HEK293 (cell line): ENCODE results near the gene MAML3.
A peak's percentile ranks its signal among the peaks of the same experiment; 100 is the strongest.

Experiments
- CTCF ChIA-PET: fragments of 350-600 bp; formaldehyde crosslinking; extraction: SDS; loops from one replicate; lab custom pipeline; 2021; ENCODE audit warnings: antibody characterized with exemption; lab: Yijun Ruan, JAX
- POLR2A ChIA-PET: fragments of 300-600 bp; formaldehyde crosslinking; extraction: SDS; loops from one replicate; lab custom pipeline; 2020; ENCODE audit warnings: antibody characterized with exemption, inconsistent platforms; lab: Yijun Ruan, JAX
- H3K27ac ChIP-seq: fragments of 200-500 bp; sonication (Bioruptor generic); 2 replicates; pipeline ENCODE4 v1.5.1; 2014; ENCODE audit warnings: low read depth, low read length, control low read depth, inconsistent platforms; ENCODE audit errors: extremely low read depth
- H3K36me3 ChIP-seq, 2 experiments: fragments of 200-500 bp in 1 of 2; sonication (Bioruptor generic) in 1 of 2; 1 replicate in 1 of 2; 2 replicates in 1 of 2; pipeline ENCODE4 v1.5.1; 2014 to 2017; ENCODE audit warnings: inconsistent platforms in 2 of 2, low read length in 2 of 2; ENCODE audit not compliant: control insufficient read depth in 2 of 2, insufficient read depth in 1 of 2
- H3K4me1 ChIP-seq: fragments of 200-500 bp; sonication (Bioruptor generic); 2 replicates; pipeline ENCODE4 v1.5.1; 2014; ENCODE audit warnings: mild to moderate bottlenecking, low read length, inconsistent platforms; ENCODE audit not compliant: control insufficient read depth, insufficient read depth
- H3K4me3 ChIP-seq: 2 replicates; pipeline ENCODE4 v1.5.1; 2011; ENCODE audit warnings: low read depth, mild to moderate bottlenecking, control low read depth, low read length, moderate library complexity
- H3K9me3 ChIP-seq: fragments of 200-500 bp; sonication (Bioruptor generic); 2 replicates; pipeline ENCODE4 v1.5.1; 2014; ENCODE audit warnings: low read depth, low read length, inconsistent platforms; ENCODE audit not compliant: control insufficient read depth, insufficient read depth
- GLI2 ChIP-seq: fragments of 450-650 bp; formaldehyde crosslinking; IDR thresholded peaks from 2 replicates; pipeline ENCODE4; 2017; ENCODE audit warnings: missing biosample characterization, missing genetic modification characterization, low read depth, borderline replicate concordance
- KLF1 ChIP-seq: fragments of 450-650 bp; formaldehyde crosslinking; IDR thresholded peaks from 2 replicates; pipeline ENCODE4 v1.5.1; 2016; ENCODE audit warnings: missing biosample characterization, missing genetic modification characterization
- KLF8 ChIP-seq: fragments of 450-650 bp; formaldehyde crosslinking; IDR thresholded peaks from 2 replicates; pipeline ENCODE4 v1.5.1; 2016; ENCODE audit warnings: missing biosample characterization, missing genetic modification characterization
- PRDM1 ChIP-seq: fragments of 450-650 bp; formaldehyde crosslinking; IDR thresholded peaks from 2 replicates; pipeline ENCODE4; 2016; ENCODE audit warnings: missing biosample characterization, missing genetic modification characterization
- REPIN1 ChIP-seq: fragments of 450-650 bp; formaldehyde crosslinking; IDR thresholded peaks from 2 replicates; pipeline ENCODE4 v1.5.1; 2017; ENCODE audit warnings: missing biosample characterization, missing genetic modification characterization, low read depth
- SP7 ChIP-seq: fragments of 450-650 bp; formaldehyde crosslinking; IDR thresholded peaks from 2 replicates; pipeline ENCODE4 v1.5.1; 2016; ENCODE audit warnings: missing biosample characterization, missing genetic modification characterization
- WT1 ChIP-seq: fragments of 450-650 bp; formaldehyde crosslinking; IDR thresholded peaks from 2 replicates; pipeline ENCODE4 v1.5.1; 2016; ENCODE audit warnings: missing biosample characterization, missing genetic modification characterization
- ZBTB7A ChIP-seq: fragments of 450-650 bp; formaldehyde crosslinking; IDR thresholded peaks from 2 replicates; pipeline ENCODE4 v1.5.1; 2016; ENCODE audit warnings: low read depth, missing biosample characterization, missing genetic modification characterization
- ZBTB8A ChIP-seq: fragments of 450-650 bp; formaldehyde crosslinking; IDR thresholded peaks from 2 replicates; pipeline ENCODE4 v1.5.1; 2016; ENCODE audit warnings: missing biosample characterization, missing genetic modification characterization
- ZIC2 ChIP-seq: fragments of 450-650 bp; formaldehyde crosslinking; IDR thresholded peaks from 2 replicates; pipeline ENCODE4 v1.5.1; 2016; ENCODE audit warnings: missing biosample characterization, missing genetic modification characterization
- ZNF132 ChIP-seq: fragments of 450-650 bp; formaldehyde crosslinking; IDR thresholded peaks from 2 replicates; pipeline ENCODE4 v1.5.1; 2017; ENCODE audit warnings: missing biosample characterization, missing genetic modification characterization, borderline replicate concordance
- ZNF138 ChIP-seq: fragments of 450-650 bp; formaldehyde crosslinking; IDR thresholded peaks from 2 replicates; pipeline ENCODE4 v1.5.1; 2016; ENCODE audit warnings: missing biosample characterization, missing genetic modification characterization, borderline replicate concordance
- ZNF140 ChIP-seq: fragments of 450-650 bp; formaldehyde crosslinking; IDR thresholded peaks from 2 replicates; pipeline ENCODE4 v1.5.1; 2016; ENCODE audit warnings: missing biosample characterization, missing genetic modification characterization
- ZNF169 ChIP-seq: fragments of 450-650 bp; formaldehyde crosslinking; IDR thresholded peaks from 2 replicates; pipeline ENCODE4 v1.5.1; 2016; ENCODE audit warnings: missing biosample characterization, missing genetic modification characterization
- ZNF211 ChIP-seq: fragments of 450-650 bp; formaldehyde crosslinking; IDR thresholded peaks from 2 replicates; pipeline ENCODE4 v1.5.1; 2016; ENCODE audit warnings: low read depth, missing biosample characterization, missing genetic modification characterization
- ZNF23 ChIP-seq: fragments of 450-650 bp; formaldehyde crosslinking; IDR thresholded peaks from 2 replicates; pipeline ENCODE4 v1.5.1; 2016; ENCODE audit warnings: missing biosample characterization, missing genetic modification characterization, borderline replicate concordance
- ZNF274 ChIP-seq, 2 experiments: fragments of 200-500 bp in 1 of 2; fragments of 450-650 bp in 1 of 2; sonication (Bioruptor generic) in 1 of 2; formaldehyde crosslinking in 1 of 2; IDR thresholded peaks; 2 replicates each; pipeline versions ENCODE4 v1.5.1 to v1.6.1; 2014 to 2016; ENCODE audit warnings: borderline replicate concordance in 1 of 2, inconsistent platforms in 1 of 2, low read length in 1 of 2, missing biosample characterization in 1 of 2, missing genetic modification characterization in 1 of 2
- ZNF398 ChIP-seq: fragments of 450-650 bp; formaldehyde crosslinking; IDR thresholded peaks from 2 replicates; pipeline ENCODE4 v1.5.1; 2017; ENCODE audit warnings: missing biosample characterization, missing genetic modification characterization
- ZNF404 ChIP-seq: fragments of 450-650 bp; formaldehyde crosslinking; IDR thresholded peaks from 2 replicates; pipeline ENCODE4 v1.5.1; 2017; ENCODE audit warnings: missing biosample characterization, missing genetic modification characterization
- ZNF426 ChIP-seq: fragments of 450-650 bp; formaldehyde crosslinking; IDR thresholded peaks from 2 replicates; pipeline ENCODE4 v1.5.1; 2017; ENCODE audit warnings: missing biosample characterization, missing genetic modification characterization, mild to moderate bottlenecking, inconsistent platforms, moderate library complexity
- ZNF449 ChIP-seq: fragments of 450-650 bp; formaldehyde crosslinking; IDR thresholded peaks from 2 replicates; pipeline ENCODE4 v1.5.1; 2017; ENCODE audit warnings: missing biosample characterization, mild to moderate bottlenecking, missing genetic modification characterization, moderate library complexity
- ZNF596 ChIP-seq: fragments of 450-650 bp; IDR thresholded peaks from 2 replicates; pipeline ENCODE4 v1.5.0; 2018; ENCODE audit warnings: missing biosample characterization, mild to moderate bottlenecking, missing genetic modification characterization, moderate library complexity
- ZNF600 ChIP-seq: fragments of 450-650 bp; formaldehyde crosslinking; IDR thresholded peaks from 2 replicates; pipeline ENCODE4 v1.5.1; 2016; ENCODE audit warnings: missing biosample characterization, missing genetic modification characterization
- ZNF654 ChIP-seq: fragments of 450-650 bp; formaldehyde crosslinking; IDR thresholded peaks from 2 replicates; pipeline ENCODE4 v1.5.1; 2016; ENCODE audit warnings: low read depth, missing biosample characterization, missing genetic modification characterization
- ZNF701 ChIP-seq: fragments of 450-650 bp; formaldehyde crosslinking; IDR thresholded peaks from 2 replicates; pipeline ENCODE4 v1.5.1; 2016; ENCODE audit warnings: missing biosample characterization, missing genetic modification characterization
- ZNF830 ChIP-seq: fragments of 450-650 bp; IDR thresholded peaks from 2 replicates; pipeline ENCODE4 v1.5.0; 2018; ENCODE audit warnings: missing biosample characterization, missing genetic modification characterization, low read depth, mild to moderate bottlenecking, moderate library complexity
- ZSCAN16 ChIP-seq: fragments of 450-650 bp; formaldehyde crosslinking; IDR thresholded peaks from 2 replicates; pipeline ENCODE4 v1.5.1; 2016; ENCODE audit warnings: missing biosample characterization, missing genetic modification characterization

Gene MAML3

GRCh38 chr4:140053185-140053584 lies 100.8 kb downstream of the MAML3 start (continued):
- TF ChIP-seq ZNF398 = no peak
- no peak for TF ChIP-seq ZNF596 (tag by site-specific recombination)

DNA sequence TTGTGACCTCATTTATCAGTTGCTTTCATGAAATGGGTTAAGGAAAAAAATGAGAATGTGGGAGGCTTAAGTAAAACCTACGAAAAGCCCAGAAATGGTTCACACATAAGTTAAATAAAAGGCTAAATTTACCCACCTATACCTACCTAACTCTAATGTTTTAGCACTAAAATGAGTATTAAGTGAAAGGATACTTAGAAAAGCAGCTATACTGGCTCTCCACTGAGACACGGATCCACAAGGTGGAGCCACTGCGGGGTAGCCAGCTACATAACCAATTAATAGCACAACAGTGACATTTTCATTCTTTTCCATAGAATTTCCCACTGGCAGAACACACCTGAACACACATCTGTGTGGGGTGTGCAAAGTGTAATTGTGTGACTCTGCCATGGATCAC lies 101.9 kb downstream of the MAML3 start:
- CTCF ChIA-PET = interaction anchor here (0.6 to 3.3 kb wide), 5 partner anchors 10 to 201 kb away, joined by 3 to 9 read pairs (median 3); no protein-coding TSS in a partner anchor
- no peaks in the 10 kb centered on the region for H3K9me3 ChIP-seq
- POLR2A ChIA-PET = interaction anchor here (1.4 kb wide), 1 partner anchor 99 kb away, joined by 5 read pairs; no protein-coding TSS in a partner anchor
- H3K27ac ChIP-seq = no peak overlapping the region
- H3K36me3 ChIP-seq = no peaks in the 10 kb centered on the region
- no peak overlapping the region for H3K4me3 ChIP-seq
- H3K4me1 ChIP-seq = 0 out of 2 replicates have a peak, but pooled peaks cover under 1% of the 10 kb centered on the region
- TF ChIP-seq ZNF654 (tag by site-specific recombination) (peak; percentile 18; the same call in 1 of the 2 replicates), ZNF274 (IDR thresholded peaks at IDR 0.05; ENCODE audit: low read length) (no peak), ZNF274 (tag by site-specific recombination; IDR thresholded peaks at IDR 0.05; ENCODE audit: borderline replicate concordance) (no peak)

- Histone ChIP-seq H3K4me1 (0 out of 2 replicates have a peak, but pooled peaks cover 7% of the 10 kb centered on the region), H3K36me3 (no peaks in the 10 kb centered on the region), H3K27ac (no peak overlapping the region), H3K4me3 (no peak overlapping the region), H3K9me3 (no peaks in the 10 kb centered on the region)
- POLR2A ChIA-PET = interaction anchor here (0.6 kb wide), 1 partner anchor 101 kb away, joined by 9 read pairs; no protein-coding TSS in a partner anchor
- CTCF ChIA-PET = interaction anchor here (0.5 to 3.3 kb wide), 9 partner anchors 10 to 1287 kb away, joined by 3 to 9 read pairs (median 4); no protein-coding TSS in a partner anchor
- TF ChIP-seq ZNF701 (tag by site-specific recombination) (no peak), ZNF138 (no peak), ZNF169 (tag by site-specific recombination) (no peak), ZNF600 (tag by site-specific recombination) (peak; percentile 63), GLI2 (tag by site-specific recombination) (no peak), PRDM1 (tag by site-specific recombination) (peak; percentile 73), KLF8 (tag by site-specific recombination) (no peak), ZNF449 (tag by site-specific recombination) (peak; percentile 73), REPIN1 (tag by site-specific recombination) (no peak), ZSCAN16 (tag by site-specific recombination) (no peak), KLF1 (no peak), ZNF398 (no peak), SP7 (tag by site-specific recombination) (no peak), ZNF830 (no peak), WT1 (tag by site-specific recombination) (no peak), ZIC2 (tag by site-specific recombination) (no peak), ZNF274 (IDR thresholded peaks at IDR 0.05; ENCODE audit: low read length) (no peak), ZNF274 (tag by site-specific recombination; IDR thresholded peaks at IDR 0.05; ENCODE audit: borderline replicate concordance) (no peak), ZBTB8A (peak; percentile 78), ZNF404 (tag by site-specific recombination) (no peak), ZNF211 (tag by site-specific recombination) (no peak), ZNF23 (no peak), ZNF426 (tag by site-specific recombination) (no peak), ZBTB7A (tag by site-specific recombination) (no peak), ZNF132 (no peak), ZNF140 (tag by site-specific recombination) (no peak)
Measured at GRCh38 chr4:140049849-140050637, 103.9 kb downstream of the MAML3 start.
